HG03045 (cell line): ENCODE data around the gene KIF7.

Source experiments
- ATAC-seq: cut with Tn5 transposase; IDR thresholded peaks from one replicate; pipeline ENCODE4 v1.9.1; 2021; ENCODE audit warnings: mild to moderate bottlenecking, moderate library complexity; ENCODE audit not compliant: unreplicated experiment

The KIF7 gene

DNA sequence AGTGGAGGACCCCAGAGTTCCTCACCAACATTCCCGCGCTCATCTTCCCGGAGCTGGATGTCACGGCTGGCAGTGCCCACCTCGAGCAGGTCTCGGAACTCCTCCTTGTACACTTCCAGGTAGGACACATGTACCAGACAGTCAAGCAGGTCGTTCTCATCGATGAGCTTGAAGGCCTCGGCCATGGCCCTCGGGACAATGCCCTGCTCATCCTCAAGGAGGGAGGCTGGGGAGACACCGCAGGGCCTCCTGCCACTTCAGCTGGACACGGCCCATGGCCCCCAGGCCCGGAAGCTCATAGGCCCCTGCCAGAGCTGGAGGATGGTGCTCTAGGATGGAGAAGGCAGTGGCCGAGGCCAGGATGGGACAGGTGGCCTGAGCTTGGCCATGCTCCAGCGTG lies 5.6 kb downstream of the KIF7 start:
- ATAC-seq, result no peak

DNA sequence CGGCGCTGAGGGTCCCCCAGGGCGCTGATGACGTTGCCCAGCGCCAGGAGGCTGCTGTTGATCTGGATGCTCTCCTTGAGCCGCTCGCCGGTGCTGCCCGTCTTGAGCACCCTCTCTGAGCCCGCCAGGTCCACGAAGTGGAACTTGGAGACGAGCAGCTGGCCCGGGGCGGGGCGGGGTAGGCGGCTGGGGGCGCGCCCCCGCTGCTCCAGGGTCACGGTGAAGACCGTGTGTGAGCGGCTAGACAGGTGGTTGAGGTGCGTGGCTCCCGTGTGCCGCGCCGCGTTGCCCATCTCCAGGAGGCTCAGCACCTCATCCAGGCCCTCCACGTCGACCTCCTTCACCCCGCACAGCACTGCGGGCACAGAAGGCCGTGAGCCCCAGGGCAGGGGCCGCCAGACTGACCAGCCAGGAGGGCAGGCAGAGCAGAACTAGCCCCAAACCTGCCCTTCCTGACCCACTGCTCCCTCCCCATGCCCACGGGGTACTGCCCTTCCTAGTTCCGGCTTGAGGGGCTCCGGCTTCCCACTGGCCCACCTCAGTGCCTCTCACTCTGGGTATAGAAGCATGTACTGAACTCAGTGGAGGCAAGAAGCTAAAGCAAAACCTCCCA lies 6.1 kb downstream of the KIF7 start:
- ATAC-seq, result no peak

DNA sequence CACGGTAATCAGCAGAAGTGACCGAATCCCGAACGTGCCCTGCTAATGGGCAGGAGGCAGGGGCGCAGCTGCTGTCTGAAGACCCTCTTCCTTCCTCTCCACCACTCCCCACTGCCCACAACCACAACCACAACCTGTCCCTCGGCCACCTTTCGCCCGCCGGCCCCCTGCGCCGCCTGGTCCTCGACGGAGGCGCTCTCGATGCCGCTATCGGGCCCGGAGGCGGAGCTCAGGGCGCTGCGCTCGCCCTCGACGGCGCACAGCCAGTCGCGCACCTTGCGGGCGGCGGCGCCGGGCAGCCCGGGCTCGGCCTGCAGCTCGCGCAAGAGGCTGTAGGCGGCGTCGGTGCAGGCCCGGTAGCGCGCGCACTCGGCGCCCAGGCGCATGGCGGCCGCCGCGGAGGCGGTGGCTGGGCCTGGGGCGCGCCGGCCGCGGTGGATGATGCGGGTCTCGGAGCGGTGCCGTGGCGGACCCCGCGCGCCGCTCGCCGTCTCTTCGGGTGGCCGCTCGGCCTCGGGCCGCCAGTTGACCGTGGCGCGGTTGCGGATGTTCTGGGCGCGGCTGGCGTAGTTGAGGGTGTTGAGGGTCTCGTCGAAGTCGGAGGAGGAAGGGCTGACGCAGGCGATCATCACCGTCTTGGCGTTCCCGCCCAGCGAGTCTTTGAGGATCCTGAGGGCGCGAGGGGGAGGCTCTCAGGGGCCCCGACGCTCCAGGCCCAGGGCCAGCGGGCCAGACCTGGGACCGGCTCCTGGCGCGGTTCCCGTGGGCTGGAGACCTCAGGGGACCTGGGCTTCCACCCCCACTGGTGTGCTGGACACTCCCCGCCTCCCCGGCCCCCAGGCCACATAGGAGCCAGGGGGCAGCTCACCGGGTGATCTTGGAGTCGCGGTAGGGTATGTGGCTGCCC lies 6.9 kb downstream of the KIF7 start:
- ATAC-seq, result no peak

DNA sequence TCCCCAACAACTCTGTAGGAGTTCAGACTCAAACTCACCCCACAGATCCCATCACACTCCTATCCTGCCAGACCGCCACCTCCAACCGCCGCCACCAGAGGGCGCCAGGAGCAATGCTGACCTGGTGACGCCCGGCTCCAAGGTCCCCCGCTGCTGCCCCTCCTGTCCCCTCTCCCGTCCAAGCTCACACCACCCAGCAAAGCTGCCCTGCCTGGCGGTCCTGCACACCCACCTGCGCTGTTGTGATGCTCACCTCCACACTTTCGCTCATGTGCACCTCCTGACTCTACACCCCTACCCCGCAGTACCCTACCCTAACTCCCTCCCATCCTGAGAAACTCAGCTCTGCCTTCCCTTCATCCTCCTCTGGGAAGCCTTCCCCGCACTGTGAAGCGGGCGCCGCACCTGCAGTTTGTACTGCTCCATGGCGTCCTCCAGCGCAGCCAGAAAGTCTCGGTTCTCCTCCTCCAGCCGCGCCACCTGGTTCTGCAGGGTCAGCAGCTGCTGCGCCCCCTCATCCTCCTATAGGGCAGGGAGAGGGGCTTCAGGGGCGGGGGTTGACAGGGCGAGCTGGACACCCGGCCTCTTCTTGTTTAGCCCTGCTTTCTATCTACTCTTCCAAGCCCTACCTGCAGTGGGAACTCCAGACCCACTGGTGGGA lies 7.9 kb downstream of the KIF7 start:
- no peak for ATAC-seq

DNA sequence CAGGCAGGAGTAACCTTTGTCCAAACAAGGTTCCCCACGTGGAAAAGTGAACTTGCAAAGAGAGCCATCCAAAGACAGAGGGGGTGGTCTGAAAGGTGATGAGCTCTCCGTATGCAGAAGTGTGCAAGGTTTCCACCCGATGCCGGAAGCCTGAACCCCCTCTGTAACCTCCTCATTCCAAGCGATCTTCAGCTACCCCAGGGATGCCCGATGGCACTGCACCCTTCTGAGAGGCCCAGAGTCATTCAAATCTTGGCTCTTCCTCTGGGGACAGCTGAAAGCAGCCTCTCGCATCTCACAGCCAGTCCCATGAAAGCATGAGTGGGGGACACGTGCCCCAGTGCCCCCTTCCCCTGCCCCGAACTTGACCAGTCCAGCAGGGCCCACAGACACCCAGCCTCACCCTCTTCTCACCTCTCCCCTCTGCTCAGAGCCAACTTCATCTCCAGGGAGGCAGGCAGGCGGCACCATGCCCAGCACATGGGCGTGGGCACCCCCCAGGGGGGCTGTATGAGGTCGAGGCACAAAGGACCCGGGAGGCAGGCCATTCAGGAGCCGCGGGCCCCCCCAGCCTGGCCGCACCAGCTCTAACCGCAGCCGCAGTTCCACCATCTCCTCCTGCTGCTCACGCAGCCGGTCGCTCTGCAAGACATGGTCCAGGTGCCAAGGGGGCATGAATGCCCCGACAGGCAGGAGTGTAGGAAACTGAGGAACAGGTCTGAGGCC lies 8.7 kb downstream of the KIF7 start:
- no peak for ATAC-seq

DNA sequence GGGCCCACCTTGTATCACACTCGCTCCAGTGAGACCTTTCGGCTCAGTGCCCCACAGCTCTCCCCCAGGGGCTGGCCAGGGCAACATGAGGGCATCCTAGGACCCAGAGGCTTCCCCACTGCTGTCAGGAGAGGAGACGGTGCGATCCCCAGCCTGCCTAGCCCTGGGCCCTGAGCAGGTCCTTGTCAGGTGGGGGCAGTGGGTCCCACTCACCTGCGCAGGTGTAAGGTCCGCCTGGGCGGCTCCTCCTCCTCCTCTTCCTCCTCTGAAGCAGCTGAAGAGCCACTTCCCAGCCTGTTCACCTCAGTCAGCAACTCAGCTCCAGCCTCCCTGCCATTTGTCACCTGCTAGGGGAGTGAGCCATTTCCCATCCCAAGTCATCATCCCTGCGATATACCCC lies 9.6 kb downstream of the KIF7 start:
- no peak for ATAC-seq

DNA sequence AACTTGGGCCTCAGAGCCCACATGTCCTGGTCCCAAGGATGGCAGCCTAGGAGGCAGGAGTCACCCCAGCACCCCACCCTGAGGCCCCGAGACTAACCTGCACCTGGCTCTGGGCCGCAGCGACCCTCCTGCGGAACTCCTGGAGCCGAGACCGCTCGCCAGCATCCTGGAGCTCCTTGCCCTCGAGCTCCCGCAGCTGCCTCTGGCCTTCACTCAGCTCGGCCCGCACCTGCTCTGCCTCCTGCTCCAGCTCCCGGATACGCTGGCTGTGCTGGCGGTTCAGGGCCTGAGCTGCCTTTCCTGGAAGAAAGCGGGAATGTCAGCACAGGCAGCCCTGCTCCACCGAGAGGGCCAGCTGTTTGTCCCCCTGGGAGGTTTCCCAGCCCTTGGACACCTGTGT lies 13.2 kb downstream of the KIF7 start:
- ATAC-seq, result no peak

DNA sequence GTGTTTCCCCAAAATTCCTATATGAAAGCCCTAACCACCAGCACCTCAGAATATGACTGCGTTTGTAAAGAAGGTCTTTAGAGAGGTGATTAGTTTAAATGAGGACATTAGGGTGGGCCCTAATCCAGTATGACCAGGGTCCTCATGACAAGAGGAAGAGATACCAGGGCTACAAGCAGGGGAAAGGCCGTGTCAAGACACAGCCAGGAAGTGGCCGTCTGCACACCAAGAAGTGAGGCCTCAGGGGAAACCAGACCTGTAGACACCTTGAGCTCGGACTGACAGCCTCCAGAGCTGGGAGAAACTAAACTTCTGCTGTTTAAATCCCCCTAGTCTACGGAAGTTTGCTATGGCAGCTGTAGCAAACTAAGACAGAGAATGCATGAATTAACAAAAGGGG lies 14.2 kb downstream of the KIF7 start:
- ATAC-seq, result no peak

DNA sequence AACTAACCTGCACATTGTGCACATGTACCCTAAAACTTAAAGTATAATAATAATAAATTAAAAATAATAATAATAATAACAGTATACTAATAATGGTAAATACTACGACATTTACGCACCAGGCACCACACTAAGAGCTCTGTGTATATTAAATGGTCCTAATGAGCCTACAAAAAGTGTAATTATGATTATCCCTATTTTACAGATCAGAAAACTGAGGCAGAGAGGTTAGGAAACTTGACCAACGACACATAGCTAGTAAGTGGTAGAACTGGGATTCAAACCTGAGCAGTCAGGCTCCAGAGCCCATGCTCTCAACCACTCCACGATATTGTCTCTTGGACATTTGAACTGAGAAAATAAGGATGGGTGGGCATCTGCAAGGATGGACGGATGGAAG lies 15.0 kb downstream of the KIF7 start:
- no peak for ATAC-seq

DNA sequence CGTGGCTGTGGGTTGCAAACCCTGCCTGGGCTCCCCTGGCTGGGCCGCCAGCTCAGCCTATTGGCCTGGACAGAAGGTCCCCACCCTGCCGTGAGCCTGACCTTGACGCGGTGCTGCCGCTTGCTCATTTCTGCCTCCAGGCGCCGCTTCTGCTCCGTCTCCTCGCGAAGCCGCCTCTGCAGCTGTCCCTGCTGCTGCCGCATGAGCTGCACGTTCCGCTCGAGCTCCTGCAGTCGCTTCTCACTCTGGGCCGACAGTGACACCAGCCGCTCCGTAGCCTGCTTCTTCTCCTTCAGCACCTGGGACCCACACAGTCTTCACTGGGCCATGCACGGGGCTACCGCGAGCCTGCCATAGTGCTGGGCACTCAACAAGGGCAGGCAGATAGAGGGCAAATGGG lies 21.7 kb downstream of the KIF7 start:
- no peak for ATAC-seq

DNA sequence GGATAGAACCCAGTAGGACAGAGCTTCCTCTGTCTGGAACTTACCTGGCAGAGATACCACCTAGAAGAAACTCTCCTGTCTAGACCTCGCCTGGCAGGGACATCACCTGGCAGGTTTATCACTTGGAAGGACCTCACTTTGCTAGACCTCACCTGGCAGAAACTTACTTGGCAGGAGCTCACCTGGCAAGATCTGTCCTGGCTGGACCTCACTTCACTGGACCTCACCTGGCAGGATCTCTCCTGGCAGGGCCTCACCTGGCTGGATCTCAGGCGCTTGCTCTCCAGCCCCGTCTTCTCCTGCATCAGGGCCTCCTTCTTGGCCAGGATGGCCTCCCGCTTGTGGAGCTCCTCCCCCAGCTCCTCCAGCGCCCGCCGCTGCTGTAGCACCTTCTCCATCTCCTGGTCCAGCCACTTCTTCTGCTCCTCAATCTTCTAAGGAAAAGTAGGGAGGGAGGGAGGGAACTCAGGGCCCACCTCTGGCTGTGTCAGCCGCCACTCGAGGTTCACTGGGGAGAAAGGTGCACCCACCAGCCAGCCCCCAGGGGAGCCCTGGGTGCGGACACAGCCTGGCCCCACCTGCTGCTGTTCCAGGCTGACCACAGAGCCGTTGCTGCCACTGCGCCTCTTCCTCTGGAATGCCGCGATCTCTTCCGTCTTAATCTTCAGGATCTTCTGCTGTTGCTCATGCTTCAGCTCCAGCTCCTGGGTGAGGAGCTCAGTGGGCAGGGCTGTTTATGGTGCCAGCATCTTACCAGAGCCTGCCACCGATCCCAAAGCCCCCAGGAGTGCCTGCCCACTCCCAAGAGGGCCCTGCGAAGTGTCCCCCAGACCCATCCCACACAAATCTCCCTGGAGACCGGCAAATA lies 22.5 kb downstream of the KIF7 start:
- no peak for ATAC-seq

DNA sequence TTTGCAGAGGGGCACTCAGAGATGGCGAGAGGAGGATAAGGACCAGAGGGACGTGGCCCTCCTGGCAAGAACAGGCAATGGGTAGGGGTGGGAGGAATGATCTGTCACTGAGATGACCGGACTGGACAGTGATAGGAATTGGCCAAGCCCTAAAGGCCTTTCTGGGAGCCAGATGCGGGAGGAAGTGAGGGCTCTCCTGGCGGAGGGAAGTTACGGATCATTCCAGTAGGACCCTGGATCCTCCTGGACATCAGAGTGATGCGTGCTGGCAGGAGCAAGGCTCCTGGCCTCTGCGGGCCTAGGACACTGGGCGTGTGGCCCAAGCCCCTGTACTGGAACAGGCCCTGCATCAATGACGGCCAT lies 23.4 kb downstream of the KIF7 start:
- no peak for ATAC-seq

DNA sequence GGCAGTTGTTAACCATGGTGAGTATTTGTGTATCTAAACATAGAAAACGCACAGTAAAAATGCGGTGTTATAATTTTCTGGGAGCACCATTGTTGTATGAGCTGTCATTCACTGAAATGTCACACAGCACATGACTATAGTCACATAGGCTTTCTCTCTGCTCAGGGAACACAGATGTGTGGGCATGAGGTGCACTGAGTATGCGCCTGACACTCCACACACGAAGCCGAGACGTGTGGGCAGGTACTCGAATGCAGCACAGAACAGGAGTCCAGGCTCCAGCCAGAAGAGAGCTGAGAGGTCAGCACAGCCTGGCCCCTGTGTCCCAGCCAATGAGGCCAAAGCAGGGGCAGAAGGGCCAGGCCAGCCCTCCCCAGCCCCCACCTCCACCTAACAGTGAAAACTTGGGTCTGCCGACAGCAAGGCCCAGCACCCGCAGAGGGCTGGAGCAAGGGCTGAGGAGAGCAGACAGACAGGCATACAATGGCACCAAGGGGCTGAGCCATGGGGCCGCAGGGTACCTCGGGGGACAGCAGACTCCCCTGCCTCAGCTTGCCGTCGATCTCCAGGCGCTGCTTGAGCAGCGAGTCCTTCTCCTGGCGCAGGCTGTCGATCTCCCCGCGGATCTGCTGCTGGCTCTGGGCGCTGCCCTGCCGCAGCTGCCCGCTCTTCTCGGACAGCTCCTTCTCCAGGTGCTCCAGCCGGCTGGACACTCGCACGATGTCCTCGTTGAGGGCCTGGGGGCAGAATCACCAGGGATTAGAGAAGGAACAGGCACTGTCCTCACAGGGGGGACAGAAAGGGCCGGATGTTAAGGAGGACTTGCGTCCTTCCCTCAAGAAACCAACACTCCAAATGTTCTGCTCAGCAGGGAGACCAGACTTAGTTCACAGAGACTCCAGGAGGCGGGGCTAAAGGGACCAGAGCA lies 24.0 kb downstream of the KIF7 start:
- ATAC-seq, result no peak

DNA sequence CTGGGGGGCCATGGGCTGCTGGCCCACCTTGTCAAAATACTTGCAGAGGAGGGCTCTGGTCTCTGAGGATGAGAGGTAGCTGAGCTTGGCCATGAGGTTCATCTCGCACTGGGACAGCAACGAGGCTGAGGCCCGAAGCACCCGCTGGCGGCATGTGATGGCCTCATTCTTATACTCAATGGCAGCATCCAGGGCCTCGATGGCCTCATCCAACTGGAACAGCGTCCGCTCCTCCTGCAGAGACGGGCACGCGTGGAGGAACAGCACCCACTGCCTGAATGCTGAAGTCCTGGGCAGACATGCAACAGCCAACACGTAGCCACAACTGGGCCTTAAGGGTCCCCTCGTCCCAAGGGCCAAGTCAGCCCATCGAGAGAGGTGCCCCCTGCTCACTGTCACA lies 25.0 kb downstream of the KIF7 start:
- no peak for ATAC-seq

DNA sequence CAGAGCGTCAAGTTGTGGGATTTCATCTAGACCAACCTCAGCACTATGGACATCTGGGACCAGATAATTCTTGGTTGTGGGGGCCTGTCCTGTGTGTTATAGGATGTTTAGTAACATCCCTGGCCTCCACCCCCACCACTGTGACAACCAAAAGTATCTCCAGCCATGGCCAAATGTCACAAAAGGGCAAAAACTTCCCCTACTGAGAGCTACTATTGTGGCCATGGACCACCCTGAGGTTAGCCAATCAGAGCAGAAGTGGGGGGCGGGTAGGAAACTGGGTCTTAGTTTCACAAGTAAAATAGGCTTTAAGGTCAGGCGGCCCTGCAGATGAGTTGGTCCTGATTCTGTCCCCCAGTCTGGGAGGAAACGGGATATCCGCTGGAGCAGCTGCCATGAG lies 25.4 kb downstream of the KIF7 start:
- no peak for ATAC-seq

DNA sequence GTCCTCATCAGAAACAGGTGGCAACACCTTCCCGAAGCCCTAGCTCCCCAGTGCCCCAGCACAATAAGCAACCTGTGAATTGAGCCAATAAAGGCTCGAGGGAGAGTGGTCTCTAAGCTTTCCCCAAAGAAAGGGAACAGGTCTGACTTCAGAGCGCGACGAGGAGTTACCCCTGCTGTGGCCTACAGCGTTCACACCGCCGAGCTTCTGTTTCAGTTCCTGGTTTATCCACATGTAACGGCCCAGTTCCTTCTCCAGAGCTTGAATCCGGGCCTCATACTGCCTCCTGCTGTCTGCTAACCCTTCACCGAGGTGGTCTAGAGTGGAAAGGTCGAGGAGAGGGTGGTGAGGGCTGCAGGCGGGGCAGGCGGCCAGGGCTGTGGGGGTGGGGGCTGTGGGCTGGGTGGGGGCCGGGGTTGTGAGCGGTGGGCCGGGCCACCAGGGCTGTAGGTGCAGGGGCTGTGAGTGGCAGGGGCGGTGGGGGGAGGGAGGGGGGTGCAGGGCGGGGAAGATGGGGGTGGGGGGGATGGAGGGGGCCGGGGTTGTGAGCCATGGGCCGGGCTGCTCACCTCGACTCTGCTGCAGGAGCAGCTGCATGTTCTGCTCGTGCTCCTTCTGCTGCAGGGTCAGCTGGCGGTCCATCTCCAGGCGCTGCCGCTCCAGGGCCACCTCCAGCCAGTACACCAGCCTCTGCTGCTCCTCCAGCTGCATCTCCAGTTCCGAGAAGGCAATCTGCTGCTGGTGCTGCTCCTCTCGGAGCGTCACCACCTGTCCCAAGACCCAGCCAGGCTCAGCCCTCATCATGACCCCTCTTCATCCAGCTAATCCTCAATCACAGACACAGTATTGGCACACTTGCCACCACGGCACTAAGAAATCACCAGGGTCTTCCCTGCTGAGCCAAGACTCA lies 26.2 kb downstream of the KIF7 start:
- ATAC-seq, result no peak

DNA sequence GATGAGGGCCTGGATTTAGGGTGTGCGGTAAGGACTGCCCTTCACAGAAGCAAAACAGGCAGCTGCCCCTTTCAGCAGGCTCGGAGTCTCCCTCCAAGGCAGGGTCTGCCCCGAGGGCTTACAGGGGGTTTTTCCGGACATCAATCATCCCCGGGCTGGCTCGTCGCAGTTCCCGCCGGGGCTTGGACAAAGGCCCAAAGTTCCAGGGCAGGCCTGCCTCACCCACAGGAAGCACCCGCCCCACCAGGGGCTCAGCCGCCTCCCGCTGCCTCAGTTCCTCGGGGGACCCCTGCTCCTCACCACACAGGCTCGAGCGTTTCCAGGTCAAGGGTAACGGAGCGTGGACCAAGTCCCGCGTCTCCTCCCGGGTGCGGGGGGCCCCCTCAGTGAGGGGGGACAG lies 27.0 kb downstream of the KIF7 start:
- no peak for ATAC-seq

DNA sequence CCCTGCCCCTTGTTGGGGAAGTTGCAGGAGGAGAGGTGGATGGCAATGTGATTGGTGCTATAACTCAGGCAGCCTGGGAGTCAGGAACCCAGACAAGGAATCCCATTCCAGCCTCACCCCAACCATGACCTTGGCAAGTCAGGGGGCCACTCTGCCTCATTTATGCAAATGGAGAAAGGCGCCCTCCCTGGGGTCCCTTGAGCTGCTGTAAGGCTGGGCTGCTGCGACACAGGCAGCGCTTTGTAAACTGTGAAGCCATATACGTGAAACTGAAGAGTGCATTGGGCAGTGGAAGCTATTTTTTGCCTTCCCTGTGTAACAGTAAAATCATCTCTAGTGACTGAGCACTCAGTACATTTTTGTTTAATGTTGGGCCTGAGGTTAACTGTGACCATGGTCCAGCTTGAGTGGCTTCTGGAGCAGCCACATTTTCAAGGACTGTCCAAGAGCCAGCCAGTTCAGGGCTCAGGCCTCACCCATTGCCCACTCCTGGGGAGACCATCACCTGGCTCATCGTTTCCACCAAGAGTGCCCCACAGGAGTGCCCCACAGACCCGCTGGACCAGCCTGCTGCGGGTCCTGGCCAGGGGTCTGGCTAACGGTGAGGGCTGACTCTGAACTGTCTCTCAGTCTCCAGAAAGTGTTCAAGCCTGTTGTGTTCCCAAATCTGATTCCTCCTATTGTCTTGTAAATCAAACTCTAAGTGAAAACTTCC lies 27.9 kb downstream of the KIF7 start:
- no peak for ATAC-seq
